Fibroblast of pulmonary artery (primary cell): ENCODE results near the gene CASZ1.

Experiments used
- DNase-seq: peaks from one replicate; pipeline ENCODE4 v3.0.0-alpha.2; 2010; ENCODE audit warnings: low read depth
- H3K4me3 ChIP-seq: replicated peaks from 2 replicates; pipeline ENCODE4 v1.5.1; 2011; ENCODE audit warnings: low read depth, mild to moderate bottlenecking, control low read depth, low read length, moderate library complexity
- CTCF ChIP-seq: IDR thresholded peaks from 2 replicates; pipeline ENCODE4 v1.5.1; 2011; ENCODE audit warnings: mild to moderate bottlenecking, control low read depth, low read length, inconsistent platforms; ENCODE audit errors: missing control alignments

The CASZ1 gene

GRCh38 chr1:10698726-10699469 is 97.5 kb downstream of the CASZ1 start:
- DNase-seq, result no peak
- no peak overlapping the region for H3K4me3 ChIP-seq
- no peak for TF ChIP-seq CTCF

- no peak overlapping the region for H3K4me3 ChIP-seq
- no peak for TF ChIP-seq CTCF
- DNase-seq, result no peak
Observed at GRCh38 chr1:10697621-10698160, 98.8 kb downstream of the CASZ1 start.

- TF ChIP-seq CTCF, result no peak
- no peak overlapping the region for H3K4me3 ChIP-seq
- DNase-seq, result no peak
Observed at GRCh38 chr1:10696977-10697376, 99.5 kb downstream of the CASZ1 start.

DNA sequence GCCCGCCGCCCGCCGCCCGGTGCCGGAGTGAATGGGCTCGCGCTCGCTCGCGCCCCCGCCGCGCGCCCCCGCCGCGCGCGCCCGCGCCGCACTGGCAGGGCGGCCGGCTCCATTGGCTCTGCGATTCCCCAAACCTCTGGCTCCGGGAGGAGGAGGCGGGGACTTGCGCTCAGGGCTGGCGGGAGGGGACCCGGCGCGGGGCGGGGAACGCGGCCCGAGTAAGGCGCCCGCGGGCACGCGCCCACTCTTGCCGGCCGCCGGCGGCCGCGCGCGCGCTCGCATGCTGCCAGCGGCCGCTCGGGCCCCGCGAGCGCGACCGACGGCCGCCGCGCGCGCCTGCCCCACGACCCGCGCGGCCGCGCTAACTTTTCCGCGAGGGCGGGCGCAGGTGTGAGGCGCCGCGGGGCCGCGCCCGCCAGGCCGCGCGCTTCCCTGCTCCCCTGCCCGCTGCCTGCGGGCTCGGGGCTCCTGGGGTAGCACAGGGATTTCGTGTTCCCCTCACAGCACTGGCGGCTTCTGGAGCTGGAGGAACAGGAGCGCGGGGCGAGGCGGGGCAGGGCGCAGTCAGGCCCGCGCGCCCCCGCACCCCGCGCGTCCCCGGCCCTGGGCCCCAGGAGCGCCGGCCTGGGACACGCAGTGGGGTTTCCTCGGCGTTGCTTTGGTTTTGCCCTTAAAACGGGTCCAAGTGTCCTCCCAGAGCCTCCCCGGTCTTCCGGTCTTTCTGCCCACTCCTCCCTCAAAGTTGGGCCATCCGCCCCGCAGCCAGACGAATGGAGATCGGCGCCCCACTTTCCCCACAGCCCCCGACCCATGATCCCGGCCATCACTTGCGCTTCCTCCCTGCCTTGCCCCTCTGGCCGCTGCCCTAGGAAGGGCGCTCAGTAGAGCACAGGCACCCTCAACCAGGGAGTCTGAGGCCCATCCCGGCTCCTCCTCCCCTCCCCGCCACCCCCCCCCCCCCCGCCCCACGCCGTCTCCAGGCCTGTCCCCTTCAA is 101.5 kb downstream of the CASZ1 start:
- no peak for TF ChIP-seq CTCF
- peak overlapping the region; percentile 31 for H3K4me3 ChIP-seq
- DNase-seq, result peak; percentile 72

GRCh38 chr1:10694274-10694632 is 102.2 kb downstream of the CASZ1 start:
- H3K4me3 ChIP-seq, result peak overlapping the region; percentile 58
- no peak for DNase-seq

More at GRCh38 chr1:10694274-10694632, 102.2 kb downstream of the CASZ1 start:
- no peak for TF ChIP-seq CTCF
